Stimulated activated CD8-positive, alpha-beta memory T cell treated with anti-CD3 and anti-CD28 coated beads, Interleukin-4, amount 100 ng/mL, for 1 hour (primary cell): Measurements from ENCODE around the gene HNRNPA2B1.
"Not testable (repeated sequence)": the region's sequence is repeated elsewhere in the genome, so short reads cannot be mapped to it uniquely, and the experiment has no call there.

Experiments
- DNase-seq, 2 donors: peaks; one replicate each; pipeline ENCODE4 v3.0.0-alpha.2; 2020; ENCODE audit warnings: low read depth in 2 of 2, low spot score in 1 of 2

The HNRNPA2B1 gene

DNA sequence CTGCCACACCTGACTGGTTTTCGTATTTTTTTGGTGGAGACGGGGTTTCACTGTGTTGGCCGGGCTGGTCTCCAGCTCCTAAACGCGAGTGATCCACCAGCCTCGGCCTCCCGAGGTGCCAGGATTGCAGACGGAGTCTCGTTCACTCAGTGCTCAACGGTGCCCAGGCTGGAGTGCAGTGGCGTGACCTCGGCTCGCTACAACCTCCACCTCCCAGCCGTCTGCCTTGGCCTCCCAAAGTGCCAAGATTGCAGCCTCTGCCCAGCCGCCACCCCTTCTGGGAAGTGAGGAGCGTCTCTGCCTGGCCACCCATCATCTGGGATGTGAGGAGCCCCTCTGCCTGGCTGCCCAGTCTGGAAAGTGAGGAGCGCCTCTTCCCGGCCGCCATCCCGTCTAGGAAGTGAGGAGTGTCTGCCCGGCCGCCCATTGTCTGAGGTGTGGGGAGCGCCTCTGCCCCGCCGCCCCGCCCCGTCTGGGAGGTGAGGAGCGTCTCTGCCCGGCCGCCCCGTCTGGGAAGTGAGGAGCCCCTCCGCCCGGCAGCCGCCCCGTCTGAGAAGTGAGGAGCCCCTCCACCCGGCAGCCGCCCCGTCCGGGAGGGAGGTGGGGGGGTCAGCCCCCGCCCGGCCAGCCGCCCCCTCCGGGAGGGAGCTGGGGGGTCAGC is 52.8 kb downstream of the HNRNPA2B1 start:
- not testable (repeated sequence) for DNase-seq

- no peak for DNase-seq
Measured at GRCh38 chr7:26147030-26147429, 53.5 kb downstream of the HNRNPA2B1 start.

GRCh38 chr7:26145238-26145637 is 55.3 kb downstream of the HNRNPA2B1 start:
- no peak for DNase-seq

DNA sequence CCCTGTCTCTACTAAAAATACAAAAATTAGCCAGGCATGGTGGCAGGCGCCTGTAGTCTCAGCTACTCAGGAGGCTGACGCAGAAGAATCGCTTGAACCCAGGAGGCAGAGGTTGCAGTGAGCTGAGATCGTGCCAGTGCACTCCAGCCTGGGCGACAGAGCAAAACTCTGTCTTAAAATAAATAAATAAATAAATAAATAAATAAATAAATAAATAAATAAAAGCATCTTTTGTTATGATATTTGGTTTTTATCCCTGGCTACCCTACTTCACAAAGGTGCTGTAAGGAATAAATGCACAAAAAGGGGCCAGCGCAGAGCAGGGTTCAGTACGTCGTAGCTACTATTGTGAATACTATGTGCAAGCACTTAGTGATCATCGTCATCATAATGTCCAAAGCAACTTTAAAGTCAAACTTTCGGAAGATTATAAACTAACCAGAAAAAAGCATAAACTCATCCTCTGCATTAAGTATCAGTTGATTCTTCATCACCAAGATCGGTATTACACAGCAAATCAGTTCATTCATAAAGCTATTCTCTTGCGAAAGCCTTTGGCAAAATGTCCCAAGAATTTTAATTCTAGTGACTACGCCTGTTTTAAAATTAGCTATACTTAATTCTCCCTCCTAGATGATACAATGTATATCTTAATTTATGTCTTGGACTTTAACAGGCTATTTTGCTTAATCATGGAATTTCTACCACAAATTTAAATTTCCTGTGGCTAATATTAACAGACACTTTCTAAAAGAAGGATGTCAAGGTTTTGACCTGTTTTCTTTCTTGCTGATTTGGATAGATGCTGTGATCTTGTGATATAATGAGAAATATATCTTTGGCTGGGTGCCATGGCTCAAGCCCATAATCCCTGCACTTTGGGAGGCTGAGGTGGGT is 56.1 kb downstream of the HNRNPA2B1 start:
- DNase-seq: no peak

DNA sequence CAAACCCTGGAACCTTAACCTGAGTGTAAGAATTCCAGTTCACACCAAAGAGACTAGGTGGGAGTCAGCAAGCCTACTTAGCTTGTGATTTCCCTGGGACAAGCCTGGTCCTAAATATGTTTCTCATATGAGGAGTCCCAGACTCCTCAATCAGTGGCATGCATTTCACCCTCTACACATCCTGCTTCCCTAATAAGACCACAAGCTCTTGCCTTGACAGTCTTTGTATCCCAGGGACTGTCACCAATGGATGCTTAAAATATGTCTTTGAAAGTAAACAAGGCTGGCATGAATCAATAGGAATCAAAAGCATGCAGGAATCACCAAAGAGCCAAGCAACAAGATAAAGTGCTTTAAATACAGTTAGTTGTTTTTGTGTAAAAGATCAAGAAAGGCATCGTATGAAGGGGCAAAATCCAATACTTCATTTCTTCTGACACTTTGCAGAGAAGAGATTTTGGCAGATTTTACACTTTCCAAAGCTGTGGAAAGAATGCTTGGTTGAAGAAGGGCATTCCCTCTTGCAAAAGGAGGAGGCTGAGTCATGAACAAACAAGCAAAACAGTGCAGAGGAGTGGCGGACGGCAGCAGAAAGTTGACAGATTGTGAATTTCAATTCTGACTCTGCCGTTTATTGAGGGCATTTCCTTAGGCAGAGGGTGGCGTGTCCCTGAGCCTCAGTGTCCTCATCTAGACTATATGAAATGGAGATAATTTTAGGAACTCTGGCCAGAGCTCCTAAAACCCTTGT is 57.1 kb downstream of the HNRNPA2B1 start:
- DNase-seq: no peak

GRCh38 chr7:26141077-26141476 is 59.5 kb downstream of the HNRNPA2B1 start:
- DNase-seq: no peak

DNA sequence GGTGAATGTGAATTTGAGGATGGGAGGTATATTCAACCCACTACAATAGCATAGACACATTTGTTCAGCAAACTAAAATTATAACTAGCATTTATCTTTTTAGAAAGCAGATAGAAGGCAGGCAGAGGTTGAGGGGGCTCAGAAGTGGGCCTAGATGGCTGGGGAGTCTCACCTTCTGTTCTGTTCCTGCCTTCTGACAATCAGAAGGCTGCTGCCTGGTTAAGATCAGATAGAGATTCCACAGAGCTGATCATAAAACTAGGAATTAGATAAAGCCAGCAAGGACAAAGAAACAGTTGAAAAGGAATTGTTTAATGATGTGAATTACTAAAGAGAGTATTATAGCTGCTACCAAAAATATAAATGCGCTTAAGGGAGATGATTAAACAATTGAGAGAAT is 60.2 kb downstream of the HNRNPA2B1 start:
- DNase-seq: no peak
